Endodermal cell (in vitro differentiated cells): ENCODE data around the gene MAML2. TPM values are rescaled to one million over a fixed set of nuclear protein-coding genes. Genes with fewer than 3 reads are reported as not detected.

Source experiments
- DNase-seq: peaks from one replicate; pipeline ENCODE4 v3.0.0-alpha.2; 2017
- H3K27ac ChIP-seq: 2 replicates; pipeline ENCODE4 v1.5.1; 2013; ENCODE audit warnings: mild to moderate bottlenecking, low read depth, low read length, moderate library complexity
- H3K27me3 ChIP-seq: 2 replicates; pipeline ENCODE4 v1.6.1; 2013; ENCODE audit warnings: mild to moderate bottlenecking, low read length, moderate library complexity; ENCODE audit not compliant: insufficient read depth, control insufficient read depth, poor library complexity, severe bottlenecking
- H3K36me3 ChIP-seq: 2 replicates; pipeline ENCODE4 v1.7.0; 2013; ENCODE audit warnings: mild to moderate bottlenecking, low read length, moderate library complexity; ENCODE audit not compliant: control insufficient read depth, insufficient read depth
- H3K4me1 ChIP-seq: one replicate; pipeline ENCODE4 v1.7.0; 2013; ENCODE audit warnings: low read length; ENCODE audit not compliant: control insufficient read depth, insufficient read depth
- H3K4me3 ChIP-seq: 2 replicates; pipeline ENCODE4 v1.5.1; 2013; ENCODE audit warnings: mild to moderate bottlenecking, low read length, moderate library complexity
- H3K9ac ChIP-seq: 2 replicates; pipeline ENCODE4 v1.6.1; 2013; ENCODE audit warnings: mild to moderate bottlenecking, low read length, moderate library complexity; ENCODE audit not compliant: poor library complexity, severe bottlenecking; ENCODE audit errors: extremely low read depth
- H3K9me3 ChIP-seq: 2 replicates; pipeline ENCODE4 v1.6.1; 2013; ENCODE audit warnings: mild to moderate bottlenecking, low read length, moderate library complexity; ENCODE audit not compliant: control insufficient read depth
- H3K27ac Mint-ChIP-seq: 2 replicates; pipeline ENCODE4 v1.8.0; 2020; ENCODE audit warnings: mixed read lengths
- H3K27me3 Mint-ChIP-seq: 2 replicates; pipeline ENCODE4 v1.8.0; 2021; ENCODE audit warnings: mild to moderate bottlenecking, mixed read lengths; ENCODE audit not compliant: insufficient read depth
- H3K36me3 Mint-ChIP-seq: 2 replicates; pipeline ENCODE4 v1.8.0; 2020; ENCODE audit warnings: low read depth, mixed read lengths
- H3K4me1 Mint-ChIP-seq: 2 replicates; pipeline ENCODE4 v1.8.0; 2020; ENCODE audit warnings: mixed read lengths
- H3K4me3 Mint-ChIP-seq: 2 replicates; pipeline ENCODE4 v1.8.0; 2020; ENCODE audit warnings: mild to moderate bottlenecking, moderate library complexity, mixed read lengths
- H3K9me3 Mint-ChIP-seq: 2 replicates; pipeline ENCODE4 v1.8.0; 2020; ENCODE audit warnings: mild to moderate bottlenecking, mixed read lengths
- CTCF ChIP-seq: fragments of 200-600 bp; sonication (generic); conservative IDR thresholded peaks from 2 replicates; pipeline ENCODE4 v1.5.0; 2021; ENCODE audit warnings: antibody characterized with exemption, mild to moderate bottlenecking
- WGBS, 2 experiments: methylation state at CpG; one replicate each; pipeline versions ENCODE4 v1.1.5 to v1.1.7; 2013; ENCODE audit warnings: missing lambda C conversion rate in 2 of 2, mixed read lengths in 1 of 2; ENCODE audit not compliant: insufficient coverage in 1 of 2, insufficient read length in 1 of 2; 5-methylcytosine and 5-hydroxymethylcytosine counted together
- total RNA-seq, 2 donors: library from RNA; stranded (reverse); fragmentation: NEBNext Ultra II Directional in 1 of 2; extraction: Animal tissue kit (Norgen Biotek cat#: 25700) in 1 of 2; gene quantifications; 2 replicates in 1 of 2; 3 replicates in 1 of 2; pipeline ENCODE4 v1.2.1, GENCODE V29; 2021

MAML2 gene
- total RNA-seq, 2 donors from 2014 or later = 6.6 to 8.0 TPM

GRCh38 chr11:96105944-96106343, 237.1 kb downstream of the MAML2 start:
- no peaks in the 10 kb centered on the region for H3K36me3 Mint-ChIP-seq
- Histone ChIP-seq H3K9me3 (no peaks in the 10 kb centered on the region), H3K9ac (no peak overlapping the region), H3K4me1 (peaks cover 2% of the 10 kb centered on the region), H3K36me3 (no peaks in the 10 kb centered on the region), H3K27me3 (no peaks in the 10 kb centered on the region), H3K27ac (no peak overlapping the region), H3K4me3 (no peak overlapping the region)
- TF ChIP-seq CTCF = no peak
- H3K27me3 Mint-ChIP-seq = no peaks in the 10 kb centered on the region
- H3K9me3 Mint-ChIP-seq = no peaks in the 10 kb centered on the region
- H3K4me3 Mint-ChIP-seq = no peak overlapping the region
- peaks cover 18% of the 10 kb centered on the region for H3K4me1 Mint-ChIP-seq
- H3K27ac Mint-ChIP-seq = no peak overlapping the region
- WGBS, 2 experiments = 83% methylated on average over 1 of the region's 1 CpG; no CpG with 5 or more reads in 1 of the 2 experiments
- DNase-seq = no peak

GRCh38 chr11:96105197-96105895, 237.6 kb downstream of the MAML2 start:
- Histone ChIP-seq H3K9ac (no peak overlapping the region), H3K36me3 (no peaks in the 10 kb centered on the region), H3K27me3 (no peaks in the 10 kb centered on the region), H3K4me1 (peaks cover 2% of the 10 kb centered on the region), H3K27ac (no peak overlapping the region), H3K4me3 (no peak overlapping the region), H3K9me3 (no peaks in the 10 kb centered on the region)
- Mint-ChIP-seq H3K9me3 (no peaks in the 10 kb centered on the region), H3K27ac (no peak overlapping the region), H3K4me1 (peaks cover 12% of the 10 kb centered on the region), H3K4me3 (no peak overlapping the region), H3K36me3 (no peaks in the 10 kb centered on the region), H3K27me3 (no peaks in the 10 kb centered on the region)
- TF ChIP-seq CTCF = no peak
- 75% methylated on average over 1 of the region's 1 CpG; no CpG with 5 or more reads in 1 of the 2 experiments for WGBS, 2 experiments
- DNase-seq = no peak

GRCh38 chr11:96104496-96104895, 238.5 kb downstream of the MAML2 start:
- H3K4me3 Mint-ChIP-seq = no peak overlapping the region
- TF ChIP-seq CTCF = no peak
- no peak overlapping the region for H3K27ac ChIP-seq
- peaks cover 11% of the 10 kb centered on the region for H3K4me1 Mint-ChIP-seq
- no peaks in the 10 kb centered on the region for H3K36me3 ChIP-seq
- 88 to 100% methylated on average over 1 of the region's 1 CpG for WGBS, 2 experiments
- no peaks in the 10 kb centered on the region for H3K27me3 ChIP-seq
- no peak for DNase-seq
- no peak overlapping the region for H3K4me3 ChIP-seq
- H3K9me3 ChIP-seq = no peaks in the 10 kb centered on the region
- no peaks in the 10 kb centered on the region for H3K36me3 Mint-ChIP-seq
- no peaks in the 10 kb centered on the region for H3K9me3 Mint-ChIP-seq
- no peak overlapping the region for H3K27ac Mint-ChIP-seq
- H3K27me3 Mint-ChIP-seq = no peaks in the 10 kb centered on the region
- no peak overlapping the region for H3K9ac ChIP-seq
- H3K4me1 ChIP-seq = no peaks in the 10 kb centered on the region
